ENCODE results near the gene FILIP1L.
A peak's percentile ranks its signal among the peaks of the same experiment; 100 is the strongest.

The FILIP1L gene

DNA sequence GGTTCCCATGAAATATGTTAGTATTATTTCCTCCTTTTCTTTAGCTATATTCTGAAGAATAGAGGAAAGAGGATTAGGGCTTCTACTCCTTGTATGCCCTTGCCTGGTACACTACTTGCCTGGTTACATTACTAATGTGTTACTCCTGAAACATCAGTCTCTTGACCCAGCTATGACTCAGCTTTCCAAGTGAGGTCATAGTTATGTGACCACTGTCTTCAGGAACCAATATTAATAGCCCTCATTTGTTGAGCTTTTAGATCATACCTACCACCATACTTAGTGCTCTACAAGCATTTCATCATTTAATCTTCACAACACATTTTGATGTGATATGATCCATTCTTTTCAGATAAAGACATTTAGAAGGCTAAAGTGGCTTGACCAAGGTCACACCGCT, 236.3 kb downstream of the FILIP1L start:
- peak; percentile 85 for DNase-seq

DNA sequence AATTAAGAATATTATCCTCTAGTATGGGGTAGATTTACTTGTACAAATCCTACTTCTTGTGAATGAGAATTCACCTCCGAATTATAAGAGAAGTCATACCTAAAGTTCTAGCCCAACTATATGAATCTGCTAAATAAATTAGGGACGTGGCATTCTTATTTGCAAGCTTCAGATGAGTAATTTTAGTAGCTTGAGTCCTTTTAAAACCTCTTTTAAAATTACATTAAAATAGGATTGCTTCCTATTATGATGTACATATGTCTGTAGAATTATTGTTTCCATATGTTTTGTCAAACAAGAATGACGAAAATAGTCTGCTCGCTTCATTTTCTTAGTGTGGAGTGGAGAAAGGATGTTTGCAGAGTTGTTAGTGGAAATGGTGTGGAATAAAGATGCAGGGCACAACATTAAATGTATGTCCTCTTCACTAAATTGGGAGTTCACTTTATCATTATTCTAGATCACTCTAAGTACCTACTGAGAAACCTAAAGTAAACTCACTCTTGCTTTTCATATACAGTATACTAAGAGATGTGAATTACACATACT, 237.2 kb downstream of the FILIP1L start:
- no peak for DNase-seq

DNA sequence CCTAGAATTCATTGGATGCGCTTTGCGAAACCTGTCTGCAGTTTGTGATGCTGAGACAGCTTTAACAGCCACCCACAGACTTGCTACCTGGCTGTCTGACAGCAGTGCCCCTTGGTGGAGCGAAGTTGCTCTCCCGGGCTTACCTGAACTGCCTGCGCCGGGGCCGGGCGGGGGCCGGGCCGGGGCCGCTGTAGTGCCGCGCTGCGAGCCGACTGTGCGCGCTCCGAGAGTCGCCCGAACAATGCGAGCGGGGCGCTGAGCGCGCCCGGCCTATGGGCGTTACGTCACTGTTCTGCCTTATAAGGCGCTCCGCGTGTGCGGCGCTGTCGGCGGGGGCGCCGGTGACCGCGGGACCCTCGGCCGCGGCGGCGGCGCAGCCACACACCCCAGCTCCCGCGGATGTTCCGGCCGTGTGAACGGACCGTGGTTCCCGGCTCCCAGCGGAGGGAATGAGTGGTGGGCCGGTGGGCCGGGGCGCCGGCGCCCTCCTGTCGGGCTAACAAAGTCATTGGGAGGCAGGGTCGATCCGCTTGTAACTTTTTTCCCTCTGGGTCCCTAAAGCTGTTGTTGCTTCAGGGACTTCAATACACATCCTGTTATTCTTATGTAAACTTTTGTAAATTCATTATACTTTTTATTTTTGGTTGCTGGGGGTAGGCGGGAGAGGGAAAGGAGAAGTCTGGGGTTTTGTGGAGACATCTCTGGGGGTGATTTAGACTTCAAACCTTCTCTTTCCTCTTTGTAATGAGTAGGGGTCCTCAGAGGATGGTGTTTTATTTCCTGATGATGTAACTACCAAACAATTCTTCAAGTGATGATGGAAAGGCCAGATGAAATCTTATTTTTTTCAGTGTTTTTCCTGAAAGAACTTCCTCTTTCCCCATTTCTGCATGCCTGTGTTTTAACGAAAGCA, 238.1 kb downstream of the FILIP1L start:
- DNase-seq, result peak; percentile 66

DNA sequence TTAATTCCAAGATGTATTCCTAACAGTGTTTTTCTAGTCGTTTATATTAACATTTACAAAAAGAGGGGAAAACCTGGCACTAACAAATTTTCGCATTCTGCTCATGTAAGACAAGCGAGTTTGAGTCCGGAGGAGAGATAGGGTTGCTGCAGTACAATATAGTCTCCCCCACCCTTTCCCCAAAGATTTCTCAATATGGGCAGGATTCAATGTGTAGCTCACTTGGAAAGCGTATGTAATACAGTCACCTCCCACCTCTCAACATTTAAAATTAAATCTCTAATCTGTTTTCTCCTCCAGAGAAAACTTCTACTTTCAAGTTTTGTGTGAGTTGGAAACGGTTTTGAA, 238.7 kb downstream of the FILIP1L start:
- peak; percentile 77 for DNase-seq

DNA sequence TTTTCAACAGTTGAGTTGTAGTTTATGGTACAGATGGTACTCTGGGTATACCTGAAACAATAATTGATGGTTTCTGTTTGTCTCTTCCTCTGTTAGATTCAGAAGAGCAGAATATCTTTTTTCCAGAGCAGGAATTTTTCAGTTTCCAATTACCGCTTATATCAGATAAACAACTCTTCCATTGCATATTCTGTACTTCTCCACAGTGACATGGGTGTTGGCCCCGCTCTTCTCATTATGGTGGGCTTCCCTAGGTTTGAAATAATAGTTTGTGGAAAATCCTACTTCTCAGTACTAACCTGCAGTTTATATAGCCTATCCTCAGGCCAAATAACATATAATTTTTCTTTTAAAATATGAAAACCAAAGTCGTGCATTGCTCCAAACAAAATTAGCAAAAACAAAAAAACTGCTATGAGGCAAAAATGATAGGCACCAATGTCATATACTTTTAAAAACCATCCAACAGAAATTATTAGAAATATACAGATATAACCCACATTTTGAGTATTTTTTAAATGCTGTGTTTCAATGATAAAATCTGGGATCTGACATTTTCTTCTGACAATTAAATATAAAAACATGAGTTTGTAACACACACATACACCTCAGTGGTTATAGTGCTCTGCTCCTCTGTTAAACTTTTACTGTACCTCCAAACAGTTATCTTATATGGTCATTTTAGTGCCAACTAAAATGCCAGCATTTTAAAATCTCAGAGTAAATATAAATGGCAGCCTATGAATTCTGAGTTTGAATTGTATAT, 239.9 kb downstream of the FILIP1L start:
- DNase-seq, result peak; percentile 26

DNA sequence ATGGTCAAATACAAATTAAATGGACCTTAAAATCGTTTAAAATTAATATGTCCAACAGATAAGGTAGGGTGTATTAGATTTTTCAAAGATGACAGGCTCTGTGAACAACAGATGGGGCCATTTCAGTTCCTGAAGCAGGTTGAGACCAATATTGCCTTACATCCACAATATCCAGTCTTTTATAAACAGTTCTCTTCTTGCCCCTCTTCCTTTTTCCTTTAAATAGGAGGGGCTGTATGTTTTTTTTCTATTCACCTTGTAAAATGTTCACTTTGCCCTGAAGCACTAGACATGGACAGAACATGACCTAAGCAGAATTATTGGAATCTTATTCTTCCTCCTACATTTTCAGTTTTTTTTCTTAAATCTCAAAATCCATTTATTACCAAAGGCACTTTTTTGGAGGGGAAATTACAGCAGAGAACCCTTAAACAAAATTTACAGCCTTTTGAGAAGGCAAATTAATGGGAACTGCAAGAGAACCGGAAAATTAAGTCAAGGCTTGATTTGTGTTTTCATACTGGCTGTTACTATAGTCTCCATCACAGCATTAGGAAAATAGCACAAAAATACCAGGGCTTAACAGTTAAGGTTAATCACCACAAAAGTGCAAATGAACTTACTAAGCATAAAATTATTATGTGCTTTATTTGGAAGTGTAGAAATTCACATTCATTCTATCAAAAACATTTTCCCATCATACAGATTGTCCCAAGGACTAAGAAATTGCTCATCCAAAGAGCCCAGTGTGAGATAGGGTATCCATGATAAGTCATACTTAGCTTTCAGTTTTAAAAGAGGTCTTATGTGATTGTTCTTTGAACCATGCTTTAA, 240.8 kb downstream of the FILIP1L start:
- peak; percentile 51 for DNase-seq

DNA sequence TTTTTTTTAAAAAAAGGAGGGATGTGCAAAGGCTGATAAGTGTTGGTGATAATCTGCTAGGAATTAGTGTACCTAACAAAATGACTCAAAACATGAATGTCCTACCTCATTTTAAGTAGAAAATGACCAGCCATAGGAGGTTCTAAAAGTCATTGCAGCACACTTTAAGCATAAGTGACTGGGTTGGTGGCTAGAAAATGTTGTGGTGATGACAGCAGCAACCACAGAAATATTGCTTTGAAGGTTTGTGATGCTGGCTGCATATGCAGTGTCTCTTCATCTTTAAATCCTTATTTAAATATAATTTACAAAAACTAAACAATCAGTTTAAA, 241.4 kb downstream of the FILIP1L start:
- DNase-seq, result no peak

DNA sequence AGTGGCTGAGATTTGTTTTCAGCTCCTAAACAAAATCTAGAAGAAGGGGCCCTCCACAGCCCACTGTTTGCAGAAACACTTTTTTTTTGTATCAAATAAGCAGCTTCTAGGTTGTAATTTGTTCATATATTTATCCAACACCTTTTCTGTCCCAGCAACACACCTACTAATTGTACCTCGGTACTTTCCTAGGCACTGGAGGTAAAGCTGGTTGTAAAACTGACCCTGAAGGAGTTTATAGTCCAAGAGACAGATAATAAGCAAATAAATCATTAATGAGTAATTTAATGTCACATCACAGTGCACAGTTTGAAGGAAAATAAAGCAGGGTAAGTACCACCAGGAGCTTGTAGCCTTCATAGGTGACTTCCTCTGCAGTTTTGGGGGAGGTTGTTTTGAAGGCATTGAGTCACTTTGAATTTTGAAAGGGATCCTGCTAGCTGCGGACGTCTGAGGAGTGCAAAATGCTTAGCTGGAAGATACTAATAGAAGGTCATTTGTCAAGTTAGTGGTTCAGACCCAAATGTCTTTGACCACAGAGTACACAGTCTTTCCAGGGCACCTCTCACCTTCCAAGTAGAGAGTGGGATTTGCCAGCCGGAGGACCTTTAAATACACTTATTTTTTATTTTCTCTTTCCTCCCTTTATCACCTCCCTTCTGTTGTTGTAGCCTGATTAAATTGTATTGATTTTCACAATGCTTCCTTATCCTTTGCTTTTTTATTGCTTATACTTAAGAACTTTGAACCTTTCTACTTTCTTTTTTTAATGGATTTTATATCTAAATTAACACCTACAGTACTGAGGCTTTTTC, 242.9 kb downstream of the FILIP1L start:
- DNase-seq, result peak; percentile 27

DNA sequence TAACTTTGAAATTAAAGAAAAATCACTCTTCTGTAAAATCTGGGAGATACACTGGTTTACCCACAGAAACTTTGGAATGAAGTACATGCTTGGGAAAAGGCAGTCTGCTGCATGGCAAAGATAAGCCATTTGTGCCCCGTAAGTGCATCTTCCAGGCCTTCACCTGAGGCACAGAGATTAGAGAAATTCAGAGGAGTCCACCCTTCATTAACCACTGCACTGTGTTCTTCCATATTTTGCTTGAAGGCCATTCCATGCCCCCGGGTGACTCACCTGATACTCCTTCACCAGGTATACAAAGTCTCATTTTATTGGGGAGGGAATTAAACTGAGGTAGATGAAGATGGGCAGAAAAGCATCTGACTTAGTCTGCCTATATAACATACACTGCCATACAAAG, 243.6 kb downstream of the FILIP1L start:
- no peak for DNase-seq

DNA sequence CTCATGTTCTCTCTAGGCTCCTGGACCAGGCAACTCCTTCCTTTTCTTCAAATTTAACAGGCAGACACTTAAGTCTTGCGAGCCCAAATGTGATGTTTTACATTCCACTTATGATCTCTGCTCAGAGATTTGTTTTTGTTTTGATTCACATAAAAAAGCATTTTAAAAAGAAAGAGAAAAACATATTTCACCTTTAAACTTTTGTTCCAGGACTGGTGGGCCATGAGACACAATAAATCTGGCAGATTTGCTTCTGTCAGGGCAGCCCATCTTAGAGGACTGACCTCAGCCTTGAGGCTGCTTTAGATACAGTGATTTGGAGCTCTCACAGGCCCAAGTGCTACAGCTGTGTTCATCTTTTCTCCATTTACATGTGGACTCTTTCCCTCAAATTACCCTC, 244.7 kb downstream of the FILIP1L start:
- no peak for DNase-seq

DNA sequence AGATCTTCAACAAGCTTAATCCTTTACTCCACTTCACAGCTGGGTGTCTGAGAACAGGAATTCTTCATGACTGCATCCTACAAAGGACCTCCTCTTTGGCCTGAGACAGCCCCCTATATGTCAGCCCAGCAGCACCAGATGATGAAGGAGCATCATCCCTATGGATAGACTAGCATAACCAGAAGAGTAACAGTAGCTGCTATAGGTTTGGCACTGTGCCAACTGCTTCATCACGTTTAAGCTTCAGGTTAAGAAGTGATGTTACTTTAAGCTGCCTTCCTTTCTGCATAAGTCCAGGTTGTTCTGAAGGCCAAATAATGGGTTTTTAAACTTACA, 246.0 kb downstream of the FILIP1L start:
- no peak for DNase-seq

DNA sequence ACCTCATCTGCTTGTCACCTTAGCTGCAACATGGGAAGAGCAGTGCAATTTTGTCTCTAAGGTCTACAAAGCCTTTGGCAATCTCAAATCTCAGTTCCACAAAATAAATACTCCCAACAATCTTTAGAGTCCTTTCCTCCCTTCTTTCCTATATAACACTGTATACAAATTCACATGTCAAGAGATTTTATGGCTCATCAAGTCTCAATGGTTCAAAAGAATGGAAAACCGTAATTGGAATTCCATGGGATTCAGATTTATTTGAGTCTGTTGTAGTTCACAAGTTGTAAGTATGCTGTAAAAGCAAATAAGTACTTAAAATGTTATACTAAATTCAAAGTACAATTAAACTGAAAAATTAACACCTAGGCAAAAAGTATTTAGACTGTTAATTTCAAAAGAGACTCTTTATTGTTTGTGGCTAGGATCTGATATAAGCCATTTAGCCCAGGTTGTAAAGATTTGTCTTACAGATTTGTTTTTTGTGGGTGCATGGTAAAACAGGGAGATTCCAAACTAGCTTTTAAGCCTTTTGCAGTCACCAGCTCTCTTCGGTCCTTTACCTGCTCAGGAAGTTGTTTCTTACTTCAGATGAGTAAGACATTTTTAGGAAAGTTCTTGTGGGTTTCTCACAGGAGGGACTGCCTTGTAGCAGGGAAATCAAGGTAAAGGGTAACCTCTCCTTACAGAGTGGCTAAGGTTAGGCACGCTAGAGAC, 246.5 kb downstream of the FILIP1L start:
- DNase-seq, result no peak

DNA sequence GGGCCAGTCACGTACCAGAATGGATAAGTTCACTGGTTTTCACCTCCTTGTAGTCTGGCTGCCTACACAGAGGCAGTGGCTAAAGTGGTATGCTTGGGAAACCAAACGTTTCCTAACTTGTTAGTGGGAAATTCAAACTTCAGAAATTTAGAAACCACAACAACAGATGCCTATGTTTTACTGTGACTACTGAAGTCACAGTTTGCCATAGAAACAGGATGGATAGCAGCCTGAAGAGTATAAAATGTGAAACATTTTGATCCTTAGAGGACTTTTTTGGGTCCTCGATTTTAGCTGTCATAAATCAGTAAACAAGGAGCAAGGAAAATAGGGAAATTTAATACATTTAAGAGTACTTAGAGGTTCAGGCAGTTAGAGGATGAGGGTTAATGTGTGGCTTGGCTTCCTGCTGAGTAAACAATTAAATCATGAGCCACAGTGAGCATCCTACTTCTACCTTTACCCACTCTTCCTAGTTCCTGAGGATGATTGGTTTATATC, 248.0 kb downstream of the FILIP1L start:
- DNase-seq, result peak; percentile 81

DNA sequence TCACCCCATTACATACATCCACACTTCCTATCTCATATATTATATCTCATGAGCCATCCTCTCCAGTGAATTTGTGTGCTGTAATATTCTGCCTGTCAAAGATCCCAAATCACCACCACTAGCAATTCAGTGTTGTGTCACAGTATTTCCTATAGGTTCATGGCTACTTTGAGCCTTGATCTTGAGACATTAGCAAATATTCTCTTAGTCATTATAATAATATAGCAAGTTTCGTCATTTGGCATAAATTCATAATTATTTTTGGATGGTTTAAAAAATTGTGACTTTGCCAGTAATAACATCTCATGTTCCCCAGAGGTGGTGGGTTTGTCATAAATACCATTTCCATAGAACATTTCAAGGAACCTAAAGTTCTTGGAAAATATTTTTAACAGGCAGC, 249.0 kb downstream of the FILIP1L start:
- DNase-seq, result no peak

DNA sequence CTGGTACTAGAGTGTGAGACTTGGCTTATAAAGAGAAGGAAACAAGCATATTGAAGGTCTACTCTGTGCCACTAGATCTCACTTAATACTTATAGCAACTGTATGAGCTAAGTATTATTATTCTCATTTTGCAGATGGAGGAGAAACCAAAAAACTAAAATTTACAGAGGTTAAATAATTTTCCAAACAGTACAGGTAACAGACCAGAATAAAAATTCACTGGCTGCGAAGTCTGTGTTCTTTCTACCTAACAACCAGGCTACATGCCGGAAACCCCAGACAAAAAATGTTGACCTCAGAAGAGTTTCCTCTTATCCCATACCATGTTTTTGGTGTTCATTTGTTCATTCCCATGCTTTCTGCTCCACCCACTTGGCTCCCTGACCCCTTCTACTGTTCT, 250.0 kb downstream of the FILIP1L start:
- no peak for DNase-seq

DNA sequence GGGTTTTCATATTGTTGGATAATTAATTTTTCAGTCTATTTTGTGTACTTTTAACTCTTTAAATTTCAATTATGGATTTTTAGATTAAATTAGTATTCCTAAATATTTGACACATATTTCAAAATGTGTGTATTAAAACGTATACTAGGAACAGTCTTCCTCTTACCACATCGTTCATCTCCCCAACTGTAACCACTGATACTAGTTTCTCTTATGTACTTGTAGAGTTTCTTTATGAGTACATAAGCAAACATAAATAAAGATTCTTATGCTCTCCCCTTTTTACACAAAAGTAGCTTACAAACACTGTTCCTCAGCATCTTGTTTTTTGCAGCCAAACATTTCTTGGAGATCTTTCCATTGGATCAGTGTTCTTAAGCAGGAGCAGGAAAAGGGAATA, 250.7 kb downstream of the FILIP1L start:
- no peak for DNase-seq

DNA sequence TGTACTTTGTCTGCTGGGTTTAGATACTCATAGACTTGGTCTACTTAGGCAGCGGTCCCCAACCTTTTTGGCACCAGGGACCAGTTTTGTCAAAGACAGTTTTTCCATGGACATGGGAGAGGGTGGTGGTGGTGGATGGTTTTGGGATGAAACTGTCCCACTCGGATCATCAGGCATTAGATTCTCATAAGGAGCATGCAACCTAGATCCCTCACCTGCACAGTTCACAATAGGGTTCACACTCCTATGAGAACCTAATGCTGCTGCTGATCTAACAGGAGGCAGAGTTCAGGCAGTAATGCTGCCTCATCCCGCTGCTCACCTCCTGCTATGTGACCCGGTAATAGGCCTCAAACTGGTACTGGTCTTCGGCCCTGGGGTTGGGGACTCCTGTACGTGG, 251.3 kb downstream of the FILIP1L start:
- DNase-seq, result no peak

DNA sequence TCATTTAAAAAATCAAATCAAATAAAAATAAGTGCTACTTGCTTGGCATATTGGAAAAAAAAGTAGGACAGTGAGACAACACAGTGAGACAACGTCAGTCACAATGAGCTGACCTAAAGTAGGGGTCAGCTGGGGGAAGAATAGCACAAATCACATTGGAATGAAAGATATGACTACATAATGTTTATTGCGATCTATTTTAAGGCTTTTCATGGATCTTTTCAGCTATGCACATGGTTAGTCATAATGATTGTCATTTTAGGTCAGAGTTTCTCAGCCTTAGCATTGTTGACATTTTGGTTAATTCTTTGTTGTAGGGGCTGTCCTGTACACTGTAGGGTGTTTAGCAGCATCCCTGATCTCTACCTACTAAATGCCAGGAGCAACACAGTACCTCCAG, 252.1 kb downstream of the FILIP1L start:
- peak; percentile 84 for DNase-seq

DNA sequence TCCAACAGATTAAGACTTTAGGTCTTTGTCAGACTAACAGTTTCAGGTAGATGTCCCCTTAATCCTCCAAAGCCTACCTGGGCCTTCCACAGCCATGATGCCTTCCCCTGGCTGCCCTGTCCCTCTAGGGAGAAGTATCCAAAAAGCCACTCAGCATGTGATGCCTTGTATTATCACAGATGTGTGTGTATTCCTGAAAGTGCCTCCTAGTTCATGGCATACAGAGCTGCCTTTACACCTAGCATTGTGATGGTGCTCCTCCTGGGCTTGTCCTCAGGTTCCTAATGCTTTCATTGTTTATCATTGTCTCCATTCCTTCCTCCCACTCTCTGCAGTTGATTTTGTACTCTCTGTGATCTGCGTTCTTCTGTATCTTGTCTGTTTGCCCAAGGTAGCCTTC, 253.1 kb downstream of the FILIP1L start:
- DNase-seq, result no peak

DNA sequence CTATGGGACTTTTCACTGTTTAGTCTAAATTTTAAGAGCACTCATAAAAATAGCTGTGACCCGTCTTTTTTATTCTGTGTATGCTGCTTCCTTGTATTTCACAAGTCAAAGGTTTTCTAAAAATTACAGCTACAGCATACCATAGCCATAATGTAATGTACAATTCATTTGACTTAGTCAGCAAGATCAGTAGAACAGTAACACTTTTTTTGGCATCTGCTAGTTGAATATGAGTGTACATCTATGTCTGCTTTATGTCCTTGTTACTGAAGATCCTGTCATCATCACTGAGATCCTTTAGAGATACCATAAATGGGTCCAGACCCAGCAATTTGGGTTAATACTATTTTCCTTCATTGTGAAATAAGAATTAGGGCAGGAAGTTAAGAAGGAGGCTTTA, 254.5 kb downstream of the FILIP1L start:
- DNase-seq, result peak; percentile 84

DNA sequence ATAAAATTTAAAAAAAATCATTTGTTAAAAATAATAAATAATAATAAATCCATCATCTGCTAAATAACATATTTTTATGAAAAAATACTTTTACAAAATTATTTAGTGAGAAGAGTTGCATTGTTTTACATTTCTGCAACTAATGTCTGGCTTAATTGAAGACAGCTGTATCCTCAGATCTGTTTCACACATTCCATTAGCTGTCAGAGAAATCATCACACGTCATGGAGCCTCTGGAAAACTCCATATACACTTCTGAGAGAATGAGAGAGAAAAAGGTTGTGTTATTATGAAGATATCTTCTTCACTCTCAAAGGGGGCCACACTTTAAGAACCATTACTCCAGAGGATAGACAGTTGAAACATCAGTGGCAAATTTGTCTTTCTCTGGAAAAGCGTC, 255.8 kb downstream of the FILIP1L start:
- no peak for DNase-seq

DNA sequence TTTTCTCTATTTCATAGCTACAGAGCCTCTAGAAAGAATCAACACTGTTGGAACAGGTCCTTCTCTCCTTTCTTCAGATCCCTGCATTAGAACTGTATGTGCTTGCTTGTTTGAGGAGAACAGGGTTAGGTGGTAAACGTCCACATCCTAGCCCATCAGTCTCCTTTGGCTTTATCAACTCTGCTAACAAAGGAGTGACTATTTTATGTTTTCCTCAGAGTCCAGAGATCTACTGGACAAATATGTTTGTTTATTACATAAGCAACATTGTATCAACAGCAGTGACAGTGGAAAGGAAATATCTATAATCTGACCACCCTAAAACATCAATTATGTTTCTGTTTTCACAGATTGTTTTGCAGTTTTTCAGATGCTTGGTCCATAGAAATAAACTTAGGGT, 257.0 kb downstream of the FILIP1L start:
- DNase-seq, result no peak
